HG03558 (cell line): Measurements from ENCODE around the gene TM4SF20.
"Not testable (repeated sequence)": the region's sequence is repeated elsewhere in the genome, so short reads cannot be mapped to it uniquely, and the experiment has no call there.

Experiments
- ATAC-seq: cut with Tn5 transposase; IDR thresholded peaks from one replicate; pipeline ENCODE4 v1.9.1; 2021; ENCODE audit warnings: moderate number of reproducible peaks; ENCODE audit not compliant: unreplicated experiment; ENCODE audit errors: extremely low read depth

The TM4SF20 gene

DNA sequence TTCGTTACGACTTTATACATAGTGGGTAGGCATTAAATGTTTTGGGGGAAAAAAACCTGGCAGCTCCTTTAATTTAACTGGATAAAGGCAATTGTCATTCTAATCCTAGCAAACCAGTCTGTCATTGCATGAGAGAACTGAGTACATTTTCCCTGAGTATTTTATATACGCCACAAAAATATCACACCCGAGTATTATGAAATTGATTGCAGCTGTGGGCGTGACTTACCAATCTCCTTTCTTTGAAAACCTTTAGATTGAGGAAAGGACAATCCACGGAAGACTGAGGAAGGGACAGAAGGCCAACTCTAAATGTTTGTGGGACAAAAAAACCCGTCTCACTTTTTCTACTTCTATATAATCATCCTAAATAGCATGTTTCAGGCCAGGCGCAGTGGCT lies 9.0 kb downstream of the TM4SF20 start:
- ATAC-seq = no peak

DNA sequence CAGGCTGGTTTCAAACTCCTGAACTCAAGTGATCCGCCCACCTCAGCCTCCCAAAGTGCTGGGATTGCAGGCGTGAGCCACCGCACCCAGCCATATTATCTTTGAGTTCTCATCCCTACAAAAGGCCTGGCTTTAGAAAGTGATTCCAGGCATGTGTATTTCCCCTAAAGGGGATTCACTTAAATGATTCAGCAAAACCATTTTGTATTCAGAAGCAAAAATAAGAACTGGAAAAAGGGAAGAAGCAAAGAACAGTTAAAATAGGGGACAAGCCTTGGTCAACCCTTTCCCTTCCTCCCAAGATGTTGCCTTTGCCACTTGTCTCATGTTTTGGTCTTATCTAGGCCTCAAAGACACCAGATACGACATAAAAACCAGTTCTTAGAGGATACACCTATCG lies 10.5 kb downstream of the TM4SF20 start:
- ATAC-seq = no peak

DNA sequence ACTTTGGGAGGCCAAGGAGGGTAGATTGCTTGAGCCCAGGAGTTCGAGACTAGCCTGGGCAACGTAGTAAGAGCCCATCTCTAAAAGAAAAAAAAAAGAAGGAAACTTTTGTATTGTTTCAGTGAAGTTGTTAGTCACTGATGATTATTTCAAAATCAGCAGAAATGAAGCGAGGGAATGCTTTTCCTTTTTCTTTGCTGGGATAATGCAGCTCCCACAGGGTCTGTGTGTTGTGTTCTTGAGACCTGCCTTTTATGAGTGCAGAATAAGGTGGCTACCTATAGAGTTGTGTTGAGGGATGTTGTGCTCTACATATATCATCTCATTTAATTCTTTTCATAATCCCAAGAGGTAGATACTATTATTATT lies 11.7 kb downstream of the TM4SF20 start:
- ATAC-seq = no peak

DNA sequence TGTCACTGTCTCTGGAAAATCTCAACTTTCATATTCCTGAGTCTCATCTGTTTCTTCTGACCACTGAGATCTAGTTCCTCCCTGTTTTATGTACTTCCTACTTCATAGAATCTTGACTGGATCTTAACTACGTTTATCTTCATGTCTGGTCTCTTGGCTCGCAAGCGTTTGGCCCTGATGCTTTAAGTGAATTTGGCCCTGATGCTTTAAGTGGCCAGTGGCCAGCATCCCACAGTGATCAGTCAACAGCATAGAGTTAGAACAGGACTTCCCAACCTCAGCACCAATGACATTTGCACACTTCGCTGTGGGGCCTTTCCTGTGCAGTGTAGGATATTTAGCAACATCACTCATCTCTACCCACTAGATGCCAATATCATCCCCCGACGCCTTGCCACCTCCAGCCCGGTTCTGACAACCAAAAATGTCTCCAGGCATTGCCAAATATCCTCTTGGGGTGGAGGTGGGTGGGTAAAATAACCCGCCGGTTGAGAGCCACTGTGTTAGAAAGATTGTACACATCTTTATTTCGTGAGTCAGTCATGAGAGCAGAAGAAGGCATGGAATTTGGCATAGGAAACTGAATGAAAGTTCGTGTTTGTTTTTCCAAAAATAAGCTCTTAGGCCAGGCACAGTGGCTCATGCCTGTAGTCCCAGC lies 12.2 kb downstream of the TM4SF20 start:
- ATAC-seq = no peak

DNA sequence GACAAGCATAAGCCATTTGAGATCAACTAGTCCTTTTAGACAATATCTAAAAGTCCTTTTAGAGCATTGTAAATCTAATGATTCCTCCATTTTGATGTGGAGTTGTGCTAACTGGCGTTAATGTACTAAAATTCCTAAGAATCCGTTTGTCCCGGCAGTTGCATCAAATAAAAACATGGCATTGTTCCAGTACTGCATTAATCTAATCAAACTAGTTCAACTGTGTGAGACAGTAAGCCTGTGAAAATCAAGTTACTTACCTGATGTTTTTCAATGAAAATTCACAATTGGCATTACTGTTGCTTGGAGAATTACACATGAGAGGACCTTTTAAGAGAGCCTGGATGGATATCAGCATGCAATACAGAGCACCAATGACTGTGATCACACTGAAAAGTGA lies 13.3 kb downstream of the TM4SF20 start:
- no peak for ATAC-seq

DNA sequence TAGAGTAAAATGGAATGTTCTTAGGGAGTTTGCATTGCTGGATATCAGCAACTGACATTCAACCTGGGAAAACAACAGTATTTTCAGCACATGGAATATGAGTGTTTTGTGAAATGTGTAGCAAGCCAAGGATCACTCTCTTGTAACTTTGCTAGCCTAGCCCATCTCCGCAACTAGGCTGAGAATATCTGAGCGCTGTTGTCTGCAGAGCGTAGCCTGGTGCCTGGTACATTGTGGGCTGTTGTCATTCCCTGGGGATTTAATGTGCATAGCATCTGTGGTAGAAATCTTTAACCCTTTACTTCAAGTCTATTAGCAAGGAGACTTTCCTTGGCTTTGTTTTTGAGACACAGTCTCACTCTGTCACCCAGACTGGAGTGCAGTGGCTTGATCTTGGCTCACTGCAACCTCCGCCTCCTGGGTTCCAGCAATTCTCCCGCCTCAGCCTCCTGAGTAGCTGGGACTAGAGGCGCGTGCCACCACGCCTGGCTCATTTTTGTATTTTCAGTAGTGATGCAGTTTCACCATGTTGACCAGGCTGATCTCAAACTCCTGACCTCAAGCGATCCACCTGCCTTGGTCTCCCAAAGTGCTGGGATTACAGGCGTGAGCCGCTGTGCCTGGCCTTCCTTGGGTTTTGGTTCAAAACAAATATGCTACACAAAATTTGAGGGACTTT lies 14.4 kb downstream of the TM4SF20 start:
- not testable (repeated sequence) for ATAC-seq

DNA sequence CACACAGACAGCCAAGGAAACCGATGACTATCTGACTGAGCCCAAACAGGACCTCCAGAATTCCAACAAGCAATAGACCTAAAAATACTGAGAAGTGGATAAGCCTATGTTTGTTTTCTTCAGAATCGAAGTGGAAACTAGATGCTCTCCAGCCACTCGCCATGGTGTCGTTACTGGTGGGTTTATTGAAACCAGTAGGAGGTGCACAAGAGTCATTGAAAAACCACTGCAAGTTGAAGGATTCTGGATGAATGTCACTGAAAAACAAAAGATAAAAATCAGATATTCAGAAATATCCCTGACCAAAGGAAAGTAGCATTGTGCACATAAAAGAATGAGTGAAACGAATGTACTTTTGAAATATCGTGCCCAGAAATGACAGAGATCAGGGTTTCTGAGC lies 15.3 kb downstream of the TM4SF20 start:
- no peak for ATAC-seq

DNA sequence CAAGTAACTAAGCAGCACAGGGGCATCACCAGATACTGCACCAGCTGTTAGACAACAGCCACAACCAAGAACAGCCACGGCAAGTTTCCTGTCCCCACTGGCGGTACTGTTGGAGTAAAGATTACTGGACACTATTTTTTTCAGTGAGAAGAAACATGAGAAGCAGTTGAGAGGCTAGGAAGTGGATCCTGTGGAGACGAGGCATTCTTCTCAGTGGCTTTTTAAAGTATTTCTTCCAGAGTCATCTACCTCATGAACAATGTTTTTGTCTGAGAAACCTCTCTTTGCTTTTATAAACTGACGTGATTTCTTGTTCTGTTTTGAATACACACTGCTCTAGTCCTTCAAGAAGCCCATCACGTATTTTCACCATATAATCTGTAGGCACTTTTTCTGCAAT lies 18.8 kb downstream of the TM4SF20 start:
- no peak for ATAC-seq

DNA sequence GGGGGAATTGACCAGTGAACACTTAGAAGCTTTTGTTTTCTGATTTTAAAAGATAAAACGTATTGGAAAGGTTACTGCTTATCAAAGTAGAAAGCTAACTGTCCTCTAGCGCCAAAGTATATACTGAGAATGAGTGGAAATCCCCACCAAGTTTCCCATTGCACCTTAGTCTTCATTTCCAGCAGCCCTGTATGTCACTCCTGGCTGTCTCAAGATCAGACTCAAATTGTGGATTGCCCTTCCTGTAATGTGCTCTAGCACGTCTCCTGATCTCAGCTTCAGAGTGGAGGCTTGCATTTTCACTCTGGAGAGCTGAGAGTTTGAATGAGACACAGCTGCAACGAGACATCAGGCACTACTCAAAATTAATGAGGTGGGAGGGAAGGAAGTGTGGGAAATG lies 27.5 kb downstream of the TM4SF20 start:
- peak; percentile 67 for ATAC-seq

DNA sequence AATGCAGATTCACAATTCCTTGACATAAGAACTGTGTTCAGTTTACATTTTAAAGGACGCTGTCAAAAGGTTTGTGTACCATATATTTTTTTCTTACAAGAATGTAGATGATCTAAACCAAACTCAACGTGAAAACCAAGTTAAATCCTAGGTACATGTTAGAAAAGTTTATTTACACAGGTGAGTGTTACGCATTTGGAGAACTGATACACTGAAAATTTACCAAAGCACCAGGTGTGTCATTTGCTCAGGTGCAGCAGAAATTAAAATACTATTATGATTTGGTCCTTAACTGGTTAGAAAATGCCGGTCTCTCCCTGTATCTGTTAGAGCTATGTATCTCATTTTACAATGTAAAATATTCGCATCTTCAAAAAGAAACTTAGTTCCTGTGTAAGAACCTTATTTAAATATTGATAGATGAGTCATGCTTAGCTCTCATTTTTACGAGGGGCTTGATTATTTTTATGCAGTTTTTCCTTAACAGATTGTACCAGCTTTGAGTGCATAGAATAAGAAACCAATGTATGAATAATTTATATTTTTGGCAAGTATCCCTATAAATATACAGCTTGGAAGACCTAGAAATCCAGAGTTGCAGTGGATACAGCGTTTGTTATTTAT lies 29.0 kb downstream of the TM4SF20 start:
- no peak for ATAC-seq

DNA sequence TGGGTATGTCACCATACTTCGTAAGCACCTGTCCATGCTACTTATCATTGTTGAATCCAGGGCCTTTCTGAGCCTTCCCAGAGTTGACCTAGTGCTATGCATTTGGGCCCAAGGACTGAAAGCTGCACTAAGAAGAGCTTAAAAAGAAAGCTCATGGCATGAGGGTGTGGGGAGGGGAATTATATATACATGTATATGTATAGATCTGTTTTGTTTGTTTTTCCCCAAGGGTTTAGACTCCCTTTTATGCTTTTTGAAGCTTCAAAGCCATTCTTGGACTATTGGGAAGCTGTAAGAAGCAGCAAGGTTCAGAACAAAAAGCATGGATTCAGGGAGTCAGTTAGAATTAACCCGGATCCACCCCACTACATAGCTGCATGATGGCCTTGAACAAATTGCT lies 30.8 kb downstream of the TM4SF20 start:
- ATAC-seq = no peak

DNA sequence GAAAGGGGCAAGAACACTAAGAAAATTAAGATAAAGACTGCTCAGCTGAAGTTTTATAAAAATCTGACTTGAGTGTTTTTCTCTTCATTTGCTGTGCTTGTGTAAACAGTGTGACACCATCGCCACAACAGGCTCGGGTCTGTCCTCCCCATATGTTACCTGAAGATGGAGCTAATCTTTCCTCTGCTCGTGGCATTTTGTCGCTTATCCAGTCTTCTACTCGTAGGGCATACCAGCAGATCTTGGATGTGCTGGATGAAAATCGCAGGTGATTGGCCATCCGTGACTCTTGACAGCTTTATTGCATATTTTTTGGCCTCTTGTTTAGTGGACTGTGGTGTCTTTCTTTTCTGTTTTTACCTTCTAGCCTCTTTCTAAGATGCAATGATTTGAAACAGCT lies 32.0 kb downstream of the TM4SF20 start:
- no peak for ATAC-seq

DNA sequence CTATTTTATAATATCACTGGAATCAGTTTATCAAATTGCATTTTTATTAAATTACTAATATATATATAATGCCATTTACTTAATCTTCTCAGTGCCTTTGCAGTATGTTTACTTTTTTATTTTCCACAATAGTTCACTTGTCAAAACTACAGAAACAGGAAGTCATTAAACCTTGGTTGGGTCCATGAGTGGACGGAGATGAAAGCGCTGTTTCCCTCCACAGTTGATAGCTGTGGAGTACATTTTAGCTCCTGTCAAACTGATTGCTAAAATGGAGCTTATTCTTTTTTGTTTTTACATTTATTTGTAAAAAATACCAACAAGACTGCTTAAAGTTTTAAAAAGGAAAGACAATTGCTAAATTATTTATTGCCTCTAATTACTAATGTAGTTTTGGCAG lies 34.9 kb downstream of the TM4SF20 start:
- ATAC-seq = no peak

DNA sequence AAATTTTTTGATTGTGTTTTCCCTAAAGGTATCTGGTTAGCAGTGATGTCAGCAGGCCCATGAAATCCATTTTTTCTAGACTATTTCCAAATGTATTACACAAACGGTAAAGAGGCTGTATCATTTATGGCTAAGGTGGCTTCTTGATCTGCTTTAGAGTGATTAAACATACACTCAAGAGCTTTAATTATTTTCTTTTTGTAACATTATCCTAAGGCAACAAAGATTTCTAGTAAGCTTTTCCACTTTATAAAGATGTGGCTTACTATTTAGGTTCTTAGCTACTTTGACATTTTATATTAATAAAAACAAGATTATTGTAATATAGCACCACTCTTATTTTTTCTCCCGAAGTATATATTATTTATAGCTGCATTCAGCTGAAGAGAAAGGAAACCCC lies 37.6 kb downstream of the TM4SF20 start:
- no peak for ATAC-seq

DNA sequence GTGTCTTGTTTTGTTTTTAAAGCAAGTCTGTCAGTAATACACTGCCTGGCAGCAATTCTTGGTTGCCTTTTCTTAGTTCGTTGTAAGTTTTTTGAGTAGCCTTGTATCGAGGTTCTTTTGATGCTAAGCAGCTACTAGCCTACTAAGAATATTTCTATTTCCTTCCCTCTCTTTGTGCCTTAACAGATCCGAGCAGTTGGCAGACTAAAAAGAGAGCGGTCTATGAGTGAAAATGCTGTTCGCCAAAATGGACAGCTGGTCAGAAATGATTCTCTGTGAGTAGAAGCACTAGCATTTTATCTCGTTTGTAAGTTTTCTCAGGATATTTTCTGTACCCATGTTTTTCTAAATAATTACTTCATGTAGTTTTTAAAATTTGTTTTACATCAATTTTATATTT lies 39.0 kb downstream of the TM4SF20 start:
- ATAC-seq = no peak

DNA sequence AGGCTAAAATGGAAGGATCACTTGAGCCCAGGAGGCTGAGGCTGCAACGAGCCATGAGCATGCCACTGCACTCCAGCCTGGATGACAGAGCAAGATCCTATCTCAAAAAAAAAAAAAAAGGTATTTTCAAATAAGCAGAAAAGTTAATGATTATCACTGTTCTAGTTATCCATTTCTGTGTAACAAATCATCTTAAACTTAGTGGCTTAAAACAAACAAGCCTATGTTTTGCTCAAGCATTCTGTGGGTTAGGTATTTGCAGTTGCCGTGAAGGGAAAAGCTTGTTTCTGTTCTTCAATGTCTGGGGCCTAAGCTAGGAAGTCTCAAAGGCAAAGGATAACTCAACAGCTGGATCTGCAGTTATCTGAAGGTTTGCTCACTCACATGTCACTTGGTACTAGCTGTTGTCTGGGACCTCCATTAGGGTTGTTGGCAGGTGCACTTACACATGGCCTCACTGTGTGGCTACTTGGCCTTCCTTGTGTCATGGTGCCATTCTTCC lies 40.0 kb downstream of the TM4SF20 start:
- ATAC-seq = no peak

DNA sequence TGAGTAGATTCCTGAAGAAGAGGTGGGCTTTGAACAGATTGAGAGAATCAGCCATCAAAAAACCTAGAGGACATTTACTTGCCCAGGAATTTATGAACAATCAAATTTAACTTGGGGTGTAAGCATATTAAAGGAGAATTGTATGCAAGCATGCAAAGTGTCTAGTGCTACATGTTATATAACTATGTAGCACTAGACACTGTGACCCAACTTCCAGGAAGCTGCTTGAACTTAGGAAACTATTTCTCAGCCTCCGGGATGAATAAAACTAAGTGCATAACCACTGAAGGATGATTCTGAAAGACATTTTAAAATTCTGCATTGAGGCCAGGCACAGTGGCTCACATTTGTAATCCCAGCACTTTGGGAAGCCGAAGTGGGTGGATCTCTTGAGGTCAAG lies 41.7 kb downstream of the TM4SF20 start:
- no peak for ATAC-seq

DNA sequence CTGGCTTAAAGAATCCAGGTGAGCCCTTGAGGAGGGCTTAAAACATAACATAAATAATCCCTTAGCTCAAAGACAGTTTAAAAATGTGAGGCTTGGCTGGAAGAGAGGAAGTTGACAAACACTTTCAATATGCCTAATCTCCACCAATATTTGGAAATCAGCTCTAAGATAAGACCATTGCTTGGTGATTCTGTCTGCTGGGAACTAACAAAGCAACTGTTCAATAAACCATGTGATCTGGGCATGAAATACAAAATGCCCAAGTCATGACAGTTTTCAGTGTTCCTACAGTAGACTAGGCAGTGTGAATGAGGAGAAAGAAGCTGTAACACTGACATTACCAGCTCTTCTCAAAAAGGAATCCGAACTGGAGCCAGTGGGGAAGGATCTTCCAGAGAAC lies 43.4 kb downstream of the TM4SF20 start:
- no peak for ATAC-seq

DNA sequence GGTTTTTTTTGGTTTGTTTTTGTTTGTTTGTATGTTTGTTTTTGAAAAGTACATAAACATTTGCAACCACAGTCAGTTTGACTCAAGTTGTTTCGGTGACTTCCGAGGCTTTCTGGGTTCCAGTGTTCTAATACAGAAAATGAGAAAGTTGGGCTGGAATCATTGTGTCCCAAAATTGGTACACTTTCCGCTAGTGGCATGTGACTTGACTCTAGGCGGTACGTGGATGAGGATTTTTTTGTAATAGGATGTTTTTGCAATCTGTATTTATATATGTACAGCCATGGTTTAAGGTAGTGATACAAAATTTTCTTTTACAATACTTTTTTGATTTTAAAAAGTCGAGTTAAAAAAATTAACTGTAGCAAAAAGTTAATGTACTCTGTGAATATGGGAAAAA lies 52.3 kb downstream of the TM4SF20 start:
- no peak for ATAC-seq

DNA sequence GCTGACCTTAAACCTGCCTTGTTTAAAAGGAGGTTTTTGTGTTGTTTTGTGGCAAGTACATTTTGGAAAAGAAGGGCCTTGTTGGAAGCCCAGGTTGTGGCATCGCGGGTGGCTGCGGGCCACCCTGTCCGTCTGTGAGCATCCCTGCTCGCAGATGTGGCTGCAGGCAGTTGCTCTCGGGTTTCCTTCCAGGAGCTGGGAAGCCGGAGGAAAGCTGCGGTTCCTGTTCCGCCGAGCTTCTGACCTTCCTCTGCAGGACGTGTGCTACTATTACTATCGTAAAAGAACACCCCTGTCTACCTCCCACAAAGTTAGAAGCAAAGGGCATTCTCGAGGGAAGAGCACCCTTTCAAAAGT lies 53.3 kb downstream of the TM4SF20 start:
- ATAC-seq = no peak

DNA sequence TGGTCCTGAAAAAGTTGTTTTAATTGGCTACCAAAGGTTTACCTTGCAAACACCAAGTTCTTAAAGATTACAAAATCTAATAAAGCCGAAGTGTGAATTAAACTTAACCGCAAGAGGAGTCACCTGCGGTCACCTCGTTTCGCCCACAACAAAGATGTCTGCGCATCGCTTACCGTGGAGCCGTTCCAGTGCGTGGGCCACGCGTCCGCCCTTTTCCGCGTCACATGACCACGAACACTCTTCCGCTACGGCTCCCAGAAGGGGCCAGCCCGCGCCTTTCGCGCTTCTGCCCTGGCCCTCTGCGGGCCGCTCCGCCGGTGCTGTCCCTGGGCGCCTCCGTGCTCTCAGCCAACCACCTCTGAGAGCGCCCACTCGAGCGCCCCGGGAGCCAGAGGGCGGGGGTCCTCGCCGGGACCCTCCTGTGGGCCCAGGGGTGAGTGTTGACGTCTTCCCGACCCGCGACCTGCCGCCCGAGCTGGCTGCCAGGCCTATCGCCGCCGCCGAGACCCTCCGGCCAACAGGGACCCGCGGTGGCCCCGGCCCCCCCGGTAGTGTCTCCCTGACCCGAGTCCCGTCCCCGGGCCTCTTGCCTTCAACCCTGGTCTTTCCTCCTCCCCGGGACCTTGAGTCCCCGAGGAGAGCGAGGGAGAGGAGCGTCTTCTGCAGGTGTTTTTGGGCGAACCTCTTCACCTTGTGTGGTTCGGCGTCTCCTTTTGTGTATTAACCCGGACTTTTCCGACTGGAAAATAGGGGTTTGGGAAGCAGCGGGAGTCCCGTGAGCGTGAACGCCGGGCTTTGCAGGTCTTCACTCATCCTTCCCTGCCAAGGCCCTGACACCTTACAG lies 53.9 kb downstream of the TM4SF20 start, which contains the start of gene MFF:
TSS of gene MFF (plus strand) at position 257 of the 844 bp plus-strand sequence. CDS start 5,415 bp downstream, outside the sequence.
- ATAC-seq = peak; percentile 96
